ENCODE measurements around the gene MAPRE2.

MAPRE2 gene

GRCh38 chr18:35063875-35064690 is 22.9 kb downstream of the MAPRE2 start:
- DNase-seq, result no peak

GRCh38 chr18:35067454-35067853 is 26.2 kb downstream of the MAPRE2 start:
- no peak for DNase-seq

- no peak for DNase-seq
Measured at GRCh38 chr18:35071819-35072247, 30.6 kb downstream of the MAPRE2 start.

- no peak for DNase-seq
Measured at GRCh38 chr18:35072616-35073015, 31.4 kb downstream of the MAPRE2 start.

GRCh38 chr18:35073186-35074105 is 32.2 kb downstream of the MAPRE2 start:
- no peak for DNase-seq

GRCh38 chr18:35074581-35074980 is 33.4 kb downstream of the MAPRE2 start:
- no peak for DNase-seq

- DNase-seq, result no peak
Measured at GRCh38 chr18:35075132-35075531, 33.9 kb downstream of the MAPRE2 start.

- no peak for DNase-seq
Measured at GRCh38 chr18:35076135-35076924, 35.1 kb downstream of the MAPRE2 start.

- DNase-seq, result no peak
Measured at GRCh38 chr18:35077937-35078336, 36.7 kb downstream of the MAPRE2 start.

GRCh38 chr18:35080058-35080457 is 38.8 kb downstream of the MAPRE2 start:
- no peak for DNase-seq

GRCh38 chr18:35083174-35083712 is 42.0 kb downstream of the MAPRE2 start:
- DNase-seq, result no peak

- DNase-seq, result no peak
Measured at GRCh38 chr18:35084494-35085449, 43.6 kb downstream of the MAPRE2 start.

GRCh38 chr18:35085450-35086380 is 44.5 kb downstream of the MAPRE2 start:
- no peak for DNase-seq

- no peak for DNase-seq
Measured at GRCh38 chr18:35086704-35087103, 45.5 kb downstream of the MAPRE2 start.

GRCh38 chr18:35087726-35088125 is 46.5 kb downstream of the MAPRE2 start:
- no peak for DNase-seq

GRCh38 chr18:35088921-35089320 is 47.7 kb downstream of the MAPRE2 start:
- no peak for DNase-seq

- DNase-seq, result no peak
Measured at GRCh38 chr18:35089382-35089781, 48.2 kb downstream of the MAPRE2 start.

- DNase-seq, result no peak
Measured at GRCh38 chr18:35089891-35090550, 48.8 kb downstream of the MAPRE2 start.

GRCh38 chr18:35091841-35092240 is 50.6 kb downstream of the MAPRE2 start:
- no peak for DNase-seq

All from CD4-positive, alpha-beta T cell treated with Interleukin-1 beta for 1 hour (primary cell).